ENCODE measurements around the gene FBXL15.
A peak's percentile ranks its signal among the peaks of the same experiment; 100 is the strongest.

Gene FBXL15

GRCh38 chr10:102397222-102398171, 23.1 kb upstream of the FBXL15 start:
- FAIRE-seq (no peak), DNase-seq (ENCODE audit: insufficient read length, low spot score) (no peak)

- no peak for FAIRE-seq
Measured at GRCh38 chr10:102398172-102399020, 22.2 kb upstream of the FBXL15 start.

GRCh38 chr10:102399217-102400021, 21.2 kb upstream of the FBXL15 start:
- DNase-seq (ENCODE audit: insufficient read length, low spot score): peak; percentile 97
- peak; percentile 90 for FAIRE-seq

More at GRCh38 chr10:102398172-102399020, 22.2 kb upstream of the FBXL15 start:
- DNase-seq (ENCODE audit: insufficient read length, low spot score): no peak

- FAIRE-seq: no peak
- no peak for DNase-seq (ENCODE audit: insufficient read length, low spot score)
Measured at GRCh38 chr10:102400076-102400475, 20.6 kb upstream of the FBXL15 start.

GRCh38 chr10:102400598-102401341, 19.9 kb upstream of the FBXL15 start:
- DNase-seq (ENCODE audit: insufficient read length, low spot score) (no peak), FAIRE-seq (no peak)

GRCh38 chr10:102401342-102401654, 19.3 kb upstream of the FBXL15 start:
- FAIRE-seq: no peak
- no peak for DNase-seq (ENCODE audit: insufficient read length, low spot score)

- FAIRE-seq (no peak), DNase-seq (ENCODE audit: insufficient read length, low spot score) (no peak)
Measured at GRCh38 chr10:102401735-102402511, 18.7 kb upstream of the FBXL15 start.

GRCh38 chr10:102402512-102402896, 18.1 kb upstream of the FBXL15 start:
- DNase-seq (ENCODE audit: insufficient read length, low spot score) (no peak), FAIRE-seq (no peak)

GRCh38 chr10:102403115-102403514, 17.5 kb upstream of the FBXL15 start:
- DNase-seq (ENCODE audit: insufficient read length, low spot score): no peak
- no peak for FAIRE-seq

- FAIRE-seq (no peak), DNase-seq (ENCODE audit: insufficient read length, low spot score) (no peak)
Measured at GRCh38 chr10:102404361-102405107, 16.1 kb upstream of the FBXL15 start.

GRCh38 chr10:102405108-102405571, 15.5 kb upstream of the FBXL15 start:
- FAIRE-seq (no peak), DNase-seq (ENCODE audit: insufficient read length, low spot score) (no peak)

- no peak for FAIRE-seq
- DNase-seq (ENCODE audit: insufficient read length, low spot score): no peak
Measured at GRCh38 chr10:102405632-102406031, 15.0 kb upstream of the FBXL15 start.

GRCh38 chr10:102406815-102407214, 13.8 kb upstream of the FBXL15 start:
- no peak for FAIRE-seq
- no peak for DNase-seq (ENCODE audit: insufficient read length, low spot score)

GRCh38 chr10:102407425-102408130, 13.1 kb upstream of the FBXL15 start:
- FAIRE-seq (no peak), DNase-seq (ENCODE audit: insufficient read length, low spot score) (no peak)

- DNase-seq (ENCODE audit: insufficient read length, low spot score) (no peak), FAIRE-seq (no peak)
Measured at GRCh38 chr10:102408131-102408727, 12.4 kb upstream of the FBXL15 start.

- FAIRE-seq (no peak), DNase-seq (ENCODE audit: insufficient read length, low spot score) (no peak)
Measured at GRCh38 chr10:102408728-102409603, 11.7 kb upstream of the FBXL15 start.

Data from GM19239 (cell line).